HCT116 (cell line): Measurements from ENCODE around the gene FAM168A. TPM values are rescaled to one million over a fixed set of nuclear protein-coding genes. Genes with fewer than 3 reads are reported as not detected.

Experiments used
- ATAC-seq: fragments of 200-7000 bp; cut with Tn5 transposase; 2 replicates; pipeline ENCODE4 v1.9.1; 2020; ENCODE audit warnings: mild to moderate bottlenecking, moderate library complexity
- BruUV-seq: library from RNA; stranded (reverse); fragments of 400-500 nt; replicated peaks from 2 replicates; lab custom pipeline; 2021; lab: Mats Ljungman, UMichigan
- CTCF ChIA-PET: fragments of 300-600 bp; sonication (Branson Sonifier 250); formaldehyde crosslinking; loops from one replicate; lab custom pipeline; 2021; ENCODE audit warnings: antibody characterized with exemption; lab: Charles Lee
- POLR2A ChIA-PET: fragments of 300-600, 350-600 bp; sonication (Branson Sonifier 250); formaldehyde crosslinking; loops from one replicate; lab custom pipeline; 2021; ENCODE audit warnings: antibody characterized with exemption; lab: Charles Lee
- RAD21 ChIA-PET, 2 experiments: fragments of 300-600 bp; sonication (Branson Sonifier 250); formaldehyde crosslinking; loops; one replicate each; lab custom pipeline; 2023; ENCODE audit warnings: low total read pairs in 2 of 2; ENCODE audit not compliant: uncharacterized antibody in 2 of 2, unreplicated experiment in 2 of 2, low non-redundant PET in 1 of 2; lab: Charles Lee
- DNase-seq: peaks from one replicate; pipeline ENCODE4 v3.0.0-alpha.2; 2010; ENCODE audit warnings: low read depth, low spot score
- H2AFZ ChIP-seq: fragments of 200-600 bp; shearing (Covaris generic), sonication (generic); 2 replicates; pipeline ENCODE4 v1.6.1; 2017; ENCODE audit warnings: low read depth, mixed run types, mixed read lengths, antibody characterized with exemption, low read length; ENCODE audit not compliant: poor library complexity, severe bottlenecking
- H3K27ac ChIP-seq: 2 replicates; pipeline ENCODE4 v1.5.1; 2012; ENCODE audit warnings: low read depth, low read length
- H3K27me3 ChIP-seq: fragments of 200-600 bp; sonication (generic); 2 replicates; pipeline ENCODE4 v1.6.1; 2016; ENCODE audit warnings: mixed run types, low read length, mixed read lengths; ENCODE audit not compliant: insufficient read depth
- H3K36me3 ChIP-seq, 2 experiments: fragments of 200-500 bp in 1 of 2; fragments of 200-600 bp in 1 of 2; sonication (Bioruptor generic) in 1 of 2; sonication (generic) in 1 of 2; 2 replicates each; pipeline versions ENCODE4 v1.5.1 to v1.6.1; 2014 to 2016; ENCODE audit warnings: low read length in 2 of 2, inconsistent platforms in 1 of 2, mixed read lengths in 1 of 2, mixed run types in 1 of 2; ENCODE audit not compliant: insufficient read depth in 2 of 2, control insufficient read depth in 1 of 2
- H3K4me1 ChIP-seq, 2 experiments: fragments of 200-600 bp in 1 of 2; sonication (generic) in 1 of 2; 2 replicates each; pipeline versions ENCODE4 v1.5.1 to v1.6.1; 2012 to 2017; ENCODE audit warnings: low read length in 2 of 2, inconsistent platforms in 1 of 2, mild to moderate bottlenecking in 1 of 2, mixed read lengths in 1 of 2, mixed run types in 1 of 2, moderate library complexity in 1 of 2; ENCODE audit not compliant: insufficient read depth in 2 of 2, control insufficient read depth in 1 of 2
- H3K4me2 ChIP-seq: fragments of 200-600 bp; sonication (generic); 2 replicates; pipeline ENCODE4 v1.6.1; 2017; ENCODE audit warnings: mixed run types, low read length, mixed read lengths
- H3K4me3 ChIP-seq, 2 experiments: fragments of 200-600 bp in 1 of 2; sonication (generic) in 1 of 2; replicated peaks in 1 of 2; 2 replicates each; pipeline ENCODE4 v1.5.1; 2011 to 2016; ENCODE audit warnings: low read length in 2 of 2, control low read depth in 1 of 2, low read depth in 1 of 2, mild to moderate bottlenecking in 1 of 2, mixed read lengths in 1 of 2, mixed run types in 1 of 2
- H3K79me2 ChIP-seq: fragments of 200-600 bp; sonication (generic); 2 replicates; pipeline ENCODE4 v1.6.1; 2017; ENCODE audit warnings: mild to moderate bottlenecking, mixed run types, low read length, moderate library complexity, mixed read lengths; ENCODE audit not compliant: insufficient read depth
- H3K9ac ChIP-seq: fragments of 200-600 bp; sonication (generic); 2 replicates; pipeline ENCODE4 v1.6.1; 2016; ENCODE audit warnings: low read length, mixed read lengths
- H3K9me2 ChIP-seq: fragments of 200-600 bp; sonication (generic), shearing (Covaris generic); 2 replicates; pipeline ENCODE4 v1.6.1; 2017; ENCODE audit warnings: mixed run types, mild to moderate bottlenecking, moderate library complexity; ENCODE audit not compliant: insufficient read depth
- H3K9me3 ChIP-seq, 2 experiments: fragments of 200-500 bp in 1 of 2; fragments of 200-600 bp in 1 of 2; sonication (Bioruptor generic) in 1 of 2; sonication (generic) in 1 of 2; 2 replicates each; pipeline ENCODE4 v1.6.1; 2014 to 2017; ENCODE audit warnings: low read length in 2 of 2, mixed read lengths in 2 of 2, inconsistent platforms in 1 of 2, low read depth in 1 of 2, mild to moderate bottlenecking in 1 of 2, mixed run types in 1 of 2, moderate library complexity in 1 of 2; ENCODE audit not compliant: control insufficient read depth in 1 of 2, insufficient read depth in 1 of 2
- H4K20me1 ChIP-seq: fragments of 200-600 bp; sonication (generic), shearing (Covaris generic); 2 replicates; pipeline ENCODE4 v1.6.1; 2017; ENCODE audit warnings: mixed run types, mild to moderate bottlenecking, moderate library complexity; ENCODE audit not compliant: insufficient read depth
- CBX3 ChIP-seq: IDR thresholded peaks from 2 replicates; pipeline ENCODE4 v1.6.1; 2012; ENCODE audit warnings: low read depth
- CEBPB ChIP-seq: IDR thresholded peaks from 2 replicates; pipeline ENCODE4 v1.6.1; 2012; ENCODE audit warnings: low read depth
- JUND ChIP-seq: IDR thresholded peaks from 2 replicates; pipeline ENCODE4 v1.6.1; 2012
- POLR2A ChIP-seq: IDR thresholded peaks from 2 replicates; pipeline ENCODE4 v1.7.0; 2011; ENCODE audit warnings: borderline replicate concordance; ENCODE audit not compliant: insufficient read depth, insufficient read length; ENCODE audit errors: extremely low read depth
- RAD21 ChIP-seq: IDR thresholded peaks from 2 replicates; pipeline ENCODE4 v1.6.1; 2012; ENCODE audit warnings: low read depth, mild to moderate bottlenecking
- SIN3A ChIP-seq: IDR thresholded peaks from 2 replicates; pipeline ENCODE4 v1.6.1; 2012; ENCODE audit warnings: low read depth
- SP1 ChIP-seq: IDR thresholded peaks from 2 replicates; pipeline ENCODE4 v1.6.1; 2012; ENCODE audit warnings: low read depth
- TCF7L2 ChIP-seq: IDR thresholded peaks from 2 replicates; pipeline ENCODE4 v1.7.0; 2011; ENCODE audit warnings: borderline replicate concordance, inconsistent platforms; ENCODE audit not compliant: insufficient read depth, insufficient read length; ENCODE audit errors: extremely low read depth
- ZFX ChIP-seq: fragments of 450-650 bp; IDR thresholded peaks from 2 replicates; pipeline ENCODE4 v1.6.1; 2017
- intact Hi-C: fragments of 100-400 bp; cut with micrococcal nuclease; formaldehyde crosslinking; loops from 2 replicates; pipeline ENCODE4 v1.10.0; 2022
- total RNA-seq: library from RNA; stranded (reverse); gene quantifications from one replicate; pipeline ENCODE4 v1.2.1, GENCODE V29; 2021; ENCODE audit not compliant: unreplicated experiment
- TF ChIP-seq, protein P1 (sequence below): IDR thresholded peaks from 2 replicates; pipeline ENCODE4 v1.6.1; 2012
- TF ChIP-seq, protein P2 (sequence below): IDR thresholded peaks from 2 replicates; pipeline ENCODE4 v1.6.1; 2012; ENCODE audit warnings: low read depth

Gene FAM168A
- total RNA-seq, 1 experiment from 2014 or later = 31.5 TPM

DNA sequence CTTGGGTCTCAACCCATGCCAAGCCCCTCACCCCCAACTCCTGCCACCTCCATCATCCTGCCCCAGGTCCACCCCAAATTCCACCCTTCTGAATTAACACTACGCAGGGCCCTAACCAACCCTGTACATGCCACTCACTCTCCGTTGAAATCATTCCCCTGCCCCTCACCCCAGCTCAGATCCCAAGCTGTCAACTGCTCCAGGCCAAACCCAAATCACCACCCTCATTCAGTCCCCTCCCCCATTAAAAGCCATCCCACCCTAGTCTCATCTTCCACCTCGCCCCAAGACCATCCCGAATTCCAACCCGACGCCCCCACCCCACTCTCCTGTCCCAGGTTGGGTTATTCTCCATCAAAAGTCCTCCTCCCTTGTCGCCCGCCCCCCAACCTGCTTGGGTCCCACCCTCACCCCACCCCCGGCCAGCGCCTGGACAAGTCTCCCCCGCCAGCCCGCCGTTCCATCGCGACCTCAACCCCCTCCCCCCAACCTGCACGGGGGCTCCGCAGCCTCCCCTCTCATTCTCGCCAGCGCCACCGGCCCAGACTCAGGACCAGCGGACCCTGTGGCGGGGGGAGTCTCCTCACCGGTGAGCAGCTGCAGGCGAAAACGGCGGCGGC, 466 bp downstream of the FAM168A start:
- Histone ChIP-seq H3K9me3 (no peaks in the 10 kb centered on the region), H3K27me3 (no peaks in the 10 kb centered on the region), H2AFZ (no peak overlapping the region), H3K36me3 (no peaks in the 10 kb centered on the region)
- BruUV-seq = no TSS peak
- no peak for TF ChIP-seq ZFX
- no peak for TF ChIP-seq CBX3
- TF ChIP-seq SIN3A = no peak
- TF ChIP-seq, protein P1, sequence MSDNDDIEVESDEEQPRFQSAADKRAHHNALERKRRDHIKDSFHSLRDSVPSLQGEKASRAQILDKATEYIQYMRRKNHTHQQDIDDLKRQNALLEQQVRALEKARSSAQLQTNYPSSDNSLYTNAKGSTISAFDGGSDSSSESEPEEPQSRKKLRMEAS = no peak
- TF ChIP-seq SP1 = no peak
- TF ChIP-seq TCF7L2 = no peak
- no peak for TF ChIP-seq RAD21
- TF ChIP-seq CEBPB = no peak
- TF ChIP-seq JUND = no peak
- TF ChIP-seq POLR2A = no peak
- TF ChIP-seq, protein P2, sequence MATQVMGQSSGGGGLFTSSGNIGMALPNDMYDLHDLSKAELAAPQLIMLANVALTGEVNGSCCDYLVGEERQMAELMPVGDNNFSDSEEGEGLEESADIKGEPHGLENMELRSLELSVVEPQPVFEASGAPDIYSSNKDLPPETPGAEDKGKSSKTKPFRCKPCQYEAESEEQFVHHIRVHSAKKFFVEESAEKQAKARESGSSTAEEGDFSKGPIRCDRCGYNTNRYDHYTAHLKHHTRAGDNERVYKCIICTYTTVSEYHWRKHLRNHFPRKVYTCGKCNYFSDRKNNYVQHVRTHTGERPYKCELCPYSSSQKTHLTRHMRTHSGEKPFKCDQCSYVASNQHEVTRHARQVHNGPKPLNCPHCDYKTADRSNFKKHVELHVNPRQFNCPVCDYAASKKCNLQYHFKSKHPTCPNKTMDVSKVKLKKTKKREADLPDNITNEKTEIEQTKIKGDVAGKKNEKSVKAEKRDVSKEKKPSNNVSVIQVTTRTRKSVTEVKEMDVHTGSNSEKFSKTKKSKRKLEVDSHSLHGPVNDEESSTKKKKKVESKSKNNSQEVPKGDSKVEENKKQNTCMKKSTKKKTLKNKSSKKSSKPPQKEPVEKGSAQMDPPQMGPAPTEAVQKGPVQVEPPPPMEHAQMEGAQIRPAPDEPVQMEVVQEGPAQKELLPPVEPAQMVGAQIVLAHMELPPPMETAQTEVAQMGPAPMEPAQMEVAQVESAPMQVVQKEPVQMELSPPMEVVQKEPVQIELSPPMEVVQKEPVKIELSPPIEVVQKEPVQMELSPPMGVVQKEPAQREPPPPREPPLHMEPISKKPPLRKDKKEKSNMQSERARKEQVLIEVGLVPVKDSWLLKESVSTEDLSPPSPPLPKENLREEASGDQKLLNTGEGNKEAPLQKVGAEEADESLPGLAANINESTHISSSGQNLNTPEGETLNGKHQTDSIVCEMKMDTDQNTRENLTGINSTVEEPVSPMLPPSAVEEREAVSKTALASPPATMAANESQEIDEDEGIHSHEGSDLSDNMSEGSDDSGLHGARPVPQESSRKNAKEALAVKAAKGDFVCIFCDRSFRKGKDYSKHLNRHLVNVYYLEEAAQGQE = no peak
- TF ChIP-seq, all 23 proteins: peak for 0
- Histone ChIP-seq H3K27ac (peak overlapping the region; percentile 76; the same call in 1 of the 2 replicates), H4K20me1 (no peaks in the 10 kb centered on the region), H3K4me3 (peak overlapping the region; percentile 81 to 83), H3K9me2 (no peaks in the 10 kb centered on the region), H3K4me2 (peak overlapping the region; percentile 92), H3K4me1 (peaks cover 6 to 16% of the 10 kb centered on the region in 2 experiments; a peak in 3 of 4 replicates), H3K9ac (peak overlapping the region; percentile 79), H3K79me2 (peaks cover 47% of the 10 kb centered on the region)
- DNase-seq = no peak
- ChIA-PET CTCF (no interaction called here), RAD21 (no interaction called here), POLR2A (no interaction called here)
- intact Hi-C loops = no loop called here
- ATAC-seq = no peak
